Tracheal epithelial cell (primary cell): Measurements from ENCODE around the gene PNO1. TPM values are rescaled to one million over a fixed set of nuclear protein-coding genes. Genes with fewer than 3 reads are reported as not detected.

ENCODE experiments used
- total RNA-seq: library from RNA; depleted of rRNA; stranded (reverse); fragments of >200 nt; gene quantifications from 2 replicates; pipeline ENCODE4 v1.2.1, GENCODE V29; 2014

PNO1 gene
- total RNA-seq, result 14.3 and 27.2 TPM in 2 replicates

GRCh38 chr2:68157402-68158133, at the start of gene PNO1:
PNO1 (plus strand) TSS chr2:68157888; CDS start chr2:68157935, 47 bp downstream.

Other genes starting within 250 kb of the PNO1 start
- gene C1D, start 94.9 kb upstream of the PNO1 start, total RNA-seq, result 32.0 and 34.7 TPM in 2 replicates
- 15.7 and 27.5 TPM in 2 replicates for gene PPP3R1, start 94.6 kb downstream of the PNO1 start, total RNA-seq
- gene CNRIP1, start 162.1 kb downstream of the PNO1 start, total RNA-seq, result 0.96 TPM in 1 of 2 replicates, not detected in the other
- gene PLEK, start 207.4 kb downstream of the PNO1 start, total RNA-seq, result not detected in 2 replicates